ENCODE measurements around the gene HOXA7. TPM values are rescaled to one million over a fixed set of nuclear protein-coding genes. Genes with fewer than 3 reads are reported as not detected.
A peak's percentile ranks its signal among the peaks of the same experiment; 100 is the strongest.

The HOXA7 gene
- total and polyA plus RNA-seq, 8 donors, result 0.06 to 0.49 (median 0.17) TPM; not detected in 3

DNA sequence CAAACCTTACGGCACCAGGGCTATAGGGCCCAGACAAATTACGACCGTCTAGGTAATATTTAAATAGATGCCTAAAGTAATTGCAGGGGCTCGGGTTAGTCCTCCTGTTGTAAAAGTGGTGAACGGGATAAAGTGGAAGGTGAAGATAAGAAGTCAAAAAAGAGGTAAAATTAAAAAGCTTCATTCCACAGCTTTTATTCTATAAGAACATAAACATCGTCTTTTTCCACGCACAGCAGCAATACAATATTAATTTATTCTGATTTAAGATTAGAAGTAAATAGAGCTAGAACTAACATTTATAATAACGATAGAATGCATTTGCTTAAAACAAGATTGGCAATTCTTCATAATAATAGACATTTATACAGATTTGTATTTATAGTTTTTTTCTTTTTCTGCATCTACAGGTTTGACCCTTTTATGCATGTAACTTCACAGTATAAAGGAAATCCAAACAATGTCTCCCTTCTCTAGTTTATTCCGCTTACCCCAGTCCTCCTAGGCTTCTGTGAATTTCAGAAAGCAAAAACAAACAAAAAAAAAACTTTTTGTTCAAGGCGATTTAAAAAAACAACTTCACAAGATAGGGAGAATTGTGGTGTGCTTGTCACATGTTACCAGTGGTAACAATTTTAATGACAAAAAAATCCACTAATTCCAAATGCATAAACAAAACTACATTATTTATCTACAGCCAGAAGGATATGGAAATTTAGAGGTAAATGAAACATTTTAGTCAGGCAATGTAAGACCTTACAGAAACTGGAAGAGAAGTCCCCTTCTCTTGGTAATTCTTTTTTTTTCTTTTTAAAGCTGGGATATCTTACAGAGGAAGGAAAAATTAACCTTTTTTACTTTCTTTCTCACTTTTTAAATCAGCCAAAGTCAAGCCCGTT, 14.2 kb upstream of the HOXA7 start:
- 16 to 19% methylated on average over 11 of the region's 11 CpGs for WGBS, 2 donors

DNA sequence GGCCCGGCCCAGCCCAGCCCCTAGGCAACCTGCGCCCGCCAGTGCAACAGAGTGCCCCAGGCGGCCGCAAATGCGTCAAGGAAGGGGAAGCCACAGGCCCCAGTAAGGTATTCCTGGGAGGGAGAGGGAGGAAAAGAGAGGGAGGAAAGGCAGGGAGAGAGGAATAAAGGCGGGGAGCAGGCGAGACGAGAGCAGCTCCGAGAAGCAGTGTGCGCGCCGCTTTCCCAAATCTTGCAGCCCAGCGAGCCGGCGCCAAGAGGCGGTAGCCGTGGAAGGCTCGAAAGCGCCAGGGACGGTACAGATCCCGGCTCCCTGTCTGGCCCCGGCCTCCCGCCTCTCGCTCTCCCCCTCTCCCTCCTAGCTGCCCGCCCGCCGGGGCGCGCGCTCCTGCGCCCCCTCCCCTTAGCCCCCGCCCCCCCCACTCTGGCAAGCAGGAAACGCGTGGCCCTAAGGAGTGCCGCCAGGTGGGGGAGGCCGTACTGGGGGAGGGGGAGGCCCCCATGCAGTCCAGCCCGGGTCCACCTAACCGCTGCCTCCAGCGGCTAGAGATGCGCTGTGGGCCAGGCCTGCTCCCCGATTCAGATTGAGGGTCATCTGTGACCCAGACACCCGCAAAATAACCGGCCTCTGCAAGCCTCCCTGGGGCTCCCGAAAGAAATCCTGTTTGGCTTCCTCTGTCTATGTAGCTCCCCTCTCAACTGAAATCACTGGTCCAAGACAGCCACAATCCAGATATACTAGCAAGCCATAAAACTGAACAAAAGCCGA, 13.4 kb upstream of the HOXA7 start:
- no peaks in the 10 kb centered on the region for H3K9me3 ChIP-seq
- DNase-seq (peak in 3 of 6 donors; percentile 10 to 59 (median 59)), ATAC-seq (no peak), FAIRE-seq (no peak)
- WGBS, 2 donors, result 6 to 8% methylated on average over 27 to 46 of the region's 46 CpGs
- H3K27me3 ChIP-seq, result peaks cover 17 to 94% (median 48%) of the 10 kb centered on the region in 4 donors
- intact Hi-C loops (cut with DNase I), result no loop called here
- no peak overlapping the region for H3K27ac ChIP-seq
- H3K4me1 ChIP-seq, result peaks cover 0 to 7% (median 0%) of the 10 kb centered on the region in 3 donors
- no peak overlapping the region for H3K4me3 ChIP-seq
- TF ChIP-seq, protein P1, sequence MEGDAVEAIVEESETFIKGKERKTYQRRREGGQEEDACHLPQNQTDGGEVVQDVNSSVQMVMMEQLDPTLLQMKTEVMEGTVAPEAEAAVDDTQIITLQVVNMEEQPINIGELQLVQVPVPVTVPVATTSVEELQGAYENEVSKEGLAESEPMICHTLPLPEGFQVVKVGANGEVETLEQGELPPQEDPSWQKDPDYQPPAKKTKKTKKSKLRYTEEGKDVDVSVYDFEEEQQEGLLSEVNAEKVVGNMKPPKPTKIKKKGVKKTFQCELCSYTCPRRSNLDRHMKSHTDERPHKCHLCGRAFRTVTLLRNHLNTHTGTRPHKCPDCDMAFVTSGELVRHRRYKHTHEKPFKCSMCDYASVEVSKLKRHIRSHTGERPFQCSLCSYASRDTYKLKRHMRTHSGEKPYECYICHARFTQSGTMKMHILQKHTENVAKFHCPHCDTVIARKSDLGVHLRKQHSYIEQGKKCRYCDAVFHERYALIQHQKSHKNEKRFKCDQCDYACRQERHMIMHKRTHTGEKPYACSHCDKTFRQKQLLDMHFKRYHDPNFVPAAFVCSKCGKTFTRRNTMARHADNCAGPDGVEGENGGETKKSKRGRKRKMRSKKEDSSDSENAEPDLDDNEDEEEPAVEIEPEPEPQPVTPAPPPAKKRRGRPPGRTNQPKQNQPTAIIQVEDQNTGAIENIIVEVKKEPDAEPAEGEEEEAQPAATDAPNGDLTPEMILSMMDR (IDR thresholded peaks at IDR 0.05), result no peak
- H3K36me3 ChIP-seq, result no peaks in the 10 kb centered on the region

More for the DNA sequence above, 14.2 kb upstream of the HOXA7 start:
- peaks cover 0 to 7% (median 0%) of the 10 kb centered on the region in 3 donors for H3K4me1 ChIP-seq
- TF ChIP-seq, protein P1 (IDR thresholded peaks at IDR 0.05), result no peak
- no peak overlapping the region for H3K4me3 ChIP-seq
- intact Hi-C loops (cut with DNase I), result no loop called here
- ATAC-seq (no peak), DNase-seq (no peak), FAIRE-seq (no peak)
- H3K27ac ChIP-seq, result no peak overlapping the region
- H3K9me3 ChIP-seq, result no peaks in the 10 kb centered on the region
- peaks cover 17 to 89% (median 44%) of the 10 kb centered on the region in 4 donors for H3K27me3 ChIP-seq
- no peaks in the 10 kb centered on the region for H3K36me3 ChIP-seq

DNA sequence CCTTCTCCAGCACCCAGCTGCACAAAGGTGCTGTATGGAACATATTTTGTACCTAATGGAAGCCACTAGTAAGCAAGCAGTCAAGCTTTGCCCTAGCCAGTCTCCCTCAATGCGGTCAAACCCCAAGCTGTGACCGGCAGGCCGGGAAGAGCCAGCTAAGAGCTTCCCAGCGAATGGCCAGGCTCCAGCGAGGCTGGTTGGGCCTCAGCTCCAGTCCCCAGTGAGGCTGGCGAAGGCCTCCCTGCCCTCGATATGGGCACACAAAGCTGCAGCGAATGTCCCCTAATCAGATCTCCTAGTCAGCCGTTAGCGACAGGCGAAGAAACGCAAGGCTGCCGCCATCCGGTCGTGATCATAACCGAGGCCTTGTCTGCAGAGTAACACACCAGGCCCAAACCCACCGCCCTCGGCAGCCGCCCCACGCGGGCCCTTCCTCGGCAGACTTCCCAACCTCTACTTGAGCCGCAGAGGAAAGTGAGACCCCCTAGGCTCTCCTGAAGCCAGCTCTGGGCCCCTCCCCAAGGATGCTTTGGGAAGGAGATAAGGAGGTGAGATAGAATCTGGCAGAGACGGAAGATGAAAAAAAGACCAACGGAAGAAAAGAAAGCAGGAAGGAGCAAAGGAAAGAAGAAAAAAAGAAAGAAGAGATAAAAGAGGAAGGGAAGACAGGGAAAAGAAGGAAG, 11.9 kb upstream of the HOXA7 start:
- TF ChIP-seq, protein P1 (IDR thresholded peaks at IDR 0.05), result no peak
- ATAC-seq (no peak), FAIRE-seq (no peak), DNase-seq (peak in 3 of 6 donors; percentile 3 to 61 (median 59))
- no peaks in the 10 kb centered on the region for H3K36me3 ChIP-seq
- no peak overlapping the region for H3K27ac ChIP-seq
- no peak overlapping the region for H3K4me3 ChIP-seq
- intact Hi-C loops (cut with DNase I), result no loop called here
- H3K9me3 ChIP-seq, result no peaks in the 10 kb centered on the region
- WGBS, 2 donors, result 17 to 18% methylated on average over 25 of the region's 25 CpGs
- H3K27me3 ChIP-seq, result peaks cover 19 to 95% (median 48%) of the 10 kb centered on the region in 4 donors
- H3K4me1 ChIP-seq, result peaks cover 0 to 9% (median 0%) of the 10 kb centered on the region in 3 donors

DNA sequence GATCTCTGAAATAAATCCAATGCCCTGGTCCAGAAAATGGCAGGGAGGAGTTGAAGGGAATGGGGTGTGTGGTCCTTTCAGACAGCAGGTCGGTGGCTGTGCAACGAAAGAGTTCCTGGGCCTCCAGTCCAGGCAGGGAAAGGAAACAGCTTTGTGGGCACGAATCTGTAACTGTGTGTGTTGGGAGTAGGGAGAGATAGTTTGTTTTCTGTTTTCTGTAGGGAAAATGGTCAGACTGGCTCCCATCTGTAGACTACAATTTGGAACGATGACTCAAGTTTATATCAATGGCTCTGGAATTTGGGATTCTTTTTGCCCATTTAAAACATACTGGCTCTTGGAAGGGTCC, 11.4 kb upstream of the HOXA7 start:
- WGBS, 2 donors, result 15 to 24% methylated on average over 4 of the region's 4 CpGs
- H3K27me3 ChIP-seq, result peaks cover 19 to 89% (median 46%) of the 10 kb centered on the region in 4 donors
- H3K4me3 ChIP-seq, result no peak overlapping the region
- H3K4me1 ChIP-seq, result peaks cover 0 to 5% (median 0%) of the 10 kb centered on the region in 3 donors
- intact Hi-C loops (cut with DNase I), result no loop called here
- DNase-seq, result peak in 2 of 6 donors; percentile 3 to 7
- no peak for ATAC-seq
- TF ChIP-seq, protein P1 (IDR thresholded peaks at IDR 0.05), result no peak
- no peak overlapping the region for H3K27ac ChIP-seq
- no peaks in the 10 kb centered on the region for H3K36me3 ChIP-seq
- no peaks in the 10 kb centered on the region for H3K9me3 ChIP-seq
- no peak for FAIRE-seq
